GM12878 (cell line): Measurements from ENCODE around the gene C11orf52. TPM values are rescaled to one million over a fixed set of nuclear protein-coding genes. Genes with fewer than 3 reads are reported as not detected.

Source experiments
- ASH2L ChIP-seq: fragments of 300-600, 200-600 bp; sonication (generic); IDR thresholded peaks from 2 replicates; pipeline ENCODE4 v1.6.1; 2017; ENCODE audit warnings: low read depth, mild to moderate bottlenecking, borderline replicate concordance
- CBX5 ChIP-seq: sonication (generic); IDR thresholded peaks from 2 replicates; pipeline ENCODE4 v1.6.1; 2016; ENCODE audit warnings: low read depth, moderate library complexity, mild to moderate bottlenecking, inconsistent platforms
- CEBPB ChIP-seq, 2 experiments: fragments of 150-350 bp in 1 of 2; IDR thresholded peaks; 2 replicates each; pipeline ENCODE4 v1.6.1; 2012 to 2014; ENCODE audit warnings: low read depth in 2 of 2, low read length in 2 of 2, borderline replicate concordance in 1 of 2, inconsistent platforms in 1 of 2
- EED ChIP-seq: sonication (generic); IDR thresholded peaks from 2 replicates; pipeline ENCODE4 v1.6.1; 2016; ENCODE audit warnings: antibody characterized with exemption, low read depth
- GATAD2B ChIP-seq: fragments of 450-650 bp; conservative IDR thresholded peaks from 2 replicates; pipeline ENCODE4 v1.6.1; 2017; ENCODE audit warnings: low read depth, mild to moderate bottlenecking, moderate library complexity
- HDAC6 ChIP-seq: fragments of 200-600 bp; sonication (generic); IDR thresholded peaks from one replicate; pipeline ENCODE4 v1.8.0; 2017; ENCODE audit warnings: antibody characterized with exemption; ENCODE audit not compliant: unreplicated experiment
- MEF2B ChIP-seq: fragments of 450-650 bp; IDR thresholded peaks from 2 replicates; pipeline ENCODE4 v1.6.1; 2018; ENCODE audit warnings: mild to moderate bottlenecking, moderate library complexity; ENCODE audit not compliant: partially characterized antibody, poor library complexity, severe bottlenecking
- RFX5 ChIP-seq: IDR thresholded peaks from 2 replicates; pipeline ENCODE4 v1.6.1; 2011; ENCODE audit warnings: low read depth, low read length, improper control_type of control experiment
- RUNX3 ChIP-seq: IDR thresholded peaks from 2 replicates; pipeline ENCODE4 v1.6.1; 2012; ENCODE audit warnings: low read length, inconsistent platforms
- SPI1 ChIP-seq: IDR thresholded peaks from 2 replicates; pipeline ENCODE4 v1.6.1; 2011; ENCODE audit warnings: low read depth, mild to moderate bottlenecking, low read length, moderate library complexity, borderline replicate concordance; ENCODE audit not compliant: insufficient read depth
- YY1 ChIP-seq: IDR thresholded peaks from 2 replicates; pipeline ENCODE4 v1.6.1; 2011; ENCODE audit warnings: low read depth, mild to moderate bottlenecking, low read length
- polyA plus RNA-seq, 11 experiments: library from polyadenylated mRNA; depleted of rRNA in 4 of 11; unstranded in 6 of 11; stranded (reverse) in 5 of 11; fragments of >200 nt; fragmentation: Nextera tagmentation in 4 of 11; fragmentation: Illumina TruSeq in 1 of 11; extraction: Ambion mirVana in 4 of 11; extraction: Trizol in 1 of 11; gene quantifications; 1 replicate in 1 of 11; 2 replicates in 10 of 11; pipeline versions ENCODE4 v1.2.1 to v1.2.3, GENCODE V29; 2011 to 2016; ENCODE audit warnings: inconsistent platforms in 2 of 11, missing spikeins in 2 of 11, low read depth in 1 of 11
- total RNA-seq, 4 experiments: library from RNA; depleted of rRNA in 3 of 4; stranded (reverse); fragments of >200 nt in 3 of 4; fragmentation: Illumina TruSeq in 1 of 4; extraction: Trizol in 1 of 4; gene quantifications; 2 replicates each; pipeline versions ENCODE4 v1.2.1 to v1.2.3, GENCODE V29; 2013 to 2021
- TF ChIP-seq, protein P1 (sequence below): fragments of 450-650 bp; IDR thresholded peaks from 2 replicates; pipeline ENCODE4 v1.6.1; 2018; ENCODE audit warnings: borderline replicate concordance, mild to moderate bottlenecking; ENCODE audit not compliant: partially characterized antibody
- TF ChIP-seq, protein P2 (sequence below): IDR thresholded peaks from 2 replicates; pipeline ENCODE4 v1.6.1; 2012; ENCODE audit warnings: low read depth, low read length, improper control_type of control experiment
- TF ChIP-seq, protein P3 (sequence below): IDR thresholded peaks from 2 replicates; pipeline ENCODE4 v1.6.1; 2011; ENCODE audit warnings: mild to moderate bottlenecking, low read depth, low read length, moderate library complexity; ENCODE audit not compliant: insufficient replicate concordance
- TF ChIP-seq, protein P4 (sequence below): IDR thresholded peaks from 2 replicates; pipeline ENCODE4 v1.6.1; 2011; ENCODE audit warnings: borderline replicate concordance, low read depth, mild to moderate bottlenecking, moderate library complexity, mixed read lengths, low read length; ENCODE audit not compliant: insufficient read depth; ENCODE audit errors: extremely low read length
- TF ChIP-seq, protein P5 (sequence below): fragments of 450-650 bp; IDR thresholded peaks from 2 replicates; pipeline ENCODE4 v1.6.1; 2017; ENCODE audit warnings: mild to moderate bottlenecking, moderate library complexity

The C11orf52 gene
- total and polyA plus RNA-seq, 10 of the 15 experiments (the other 5 are each of a cell fraction or from before 2014, with no cell fraction given): not detected

DNA sequence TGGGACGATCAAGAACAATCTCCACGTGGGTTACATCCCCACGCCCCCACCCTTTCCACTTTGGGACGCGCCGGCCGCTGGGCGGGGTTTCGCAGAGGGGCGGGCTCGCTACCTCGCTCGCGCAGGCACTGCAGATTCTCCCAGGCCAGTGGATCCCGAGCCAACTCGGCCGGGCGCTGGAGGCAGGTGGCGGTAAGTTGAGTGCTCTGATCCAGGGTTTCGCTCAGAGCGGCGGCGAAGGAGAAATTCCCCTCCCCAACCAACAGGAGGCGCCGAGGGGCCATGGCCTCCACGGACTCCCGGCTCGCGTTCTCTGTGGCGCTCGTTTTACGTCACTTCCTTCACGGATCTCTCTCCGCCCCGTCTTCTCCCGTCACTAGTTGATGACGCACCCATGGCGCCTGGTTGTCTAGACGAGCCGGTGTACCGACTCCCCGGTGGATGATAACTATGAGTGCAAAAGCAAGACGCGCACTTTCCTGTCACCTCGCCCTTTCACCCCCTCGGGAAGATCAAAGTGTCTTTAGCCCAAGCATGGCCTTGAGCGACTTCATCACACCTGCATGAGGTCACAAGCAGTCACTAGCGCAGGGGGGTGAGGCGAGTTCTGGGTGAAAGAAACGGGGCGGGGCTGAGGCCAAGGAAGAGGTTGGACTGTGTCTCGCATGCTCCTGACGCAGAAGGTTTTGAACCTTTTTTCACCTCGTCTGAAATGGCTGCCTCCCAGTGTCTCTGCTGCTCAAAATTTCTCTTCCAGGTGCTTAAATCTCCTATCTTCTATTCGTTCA lies 39.7 kb upstream of the C11orf52 start, which contains the start of the genes CFAP68 and FDXACB1 (continued):
- TF ChIP-seq, protein P1, sequence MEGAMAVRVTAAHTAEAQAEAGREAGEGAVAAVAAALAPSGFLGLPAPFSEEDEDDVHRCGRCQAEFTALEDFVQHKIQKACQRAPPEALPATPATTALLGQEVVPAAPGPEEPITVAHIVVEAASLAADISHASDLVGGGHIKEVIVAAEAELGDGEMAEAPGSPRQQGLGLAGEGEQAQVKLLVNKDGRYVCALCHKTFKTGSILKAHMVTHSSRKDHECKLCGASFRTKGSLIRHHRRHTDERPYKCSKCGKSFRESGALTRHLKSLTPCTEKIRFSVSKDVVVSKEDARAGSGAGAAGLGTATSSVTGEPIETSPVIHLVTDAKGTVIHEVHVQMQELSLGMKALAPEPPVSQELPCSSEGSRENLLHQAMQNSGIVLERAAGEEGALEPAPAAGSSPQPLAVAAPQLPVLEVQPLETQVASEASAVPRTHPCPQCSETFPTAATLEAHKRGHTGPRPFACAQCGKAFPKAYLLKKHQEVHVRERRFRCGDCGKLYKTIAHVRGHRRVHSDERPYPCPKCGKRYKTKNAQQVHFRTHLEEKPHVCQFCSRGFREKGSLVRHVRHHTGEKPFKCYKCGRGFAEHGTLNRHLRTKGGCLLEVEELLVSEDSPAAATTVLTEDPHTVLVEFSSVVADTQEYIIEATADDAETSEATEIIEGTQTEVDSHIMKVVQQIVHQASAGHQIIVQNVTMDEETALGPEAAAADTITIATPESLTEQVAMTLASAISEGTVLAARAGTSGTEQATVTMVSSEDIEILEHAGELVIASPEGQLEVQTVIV: peak; percentile 63
- TF ChIP-seq HDAC6 (no peak), MEF2B (no peak), RUNX3 (no peak; the same call in 1 of the 2 replicates), YY1 (peak; percentile 82), CEBPB (IDR thresholded peaks at IDR 0.05; ENCODE audit: borderline replicate concordance in 1 of 2, low read depth in 2 of 2, low read length in 2 of 2) (no peak), GATAD2B (no peak), RFX5 (0 out of 2 replicates have a peak, but pooled peaks have one; percentile 44), ASH2L (0 out of 2 replicates have a peak, but pooled peaks have one; percentile 45), CBX5 (no peak; the same call in 1 of the 2 replicates), EED (0 out of 2 replicates have a peak, but pooled peaks have one; percentile 11), SPI1 (no peak)
- TF ChIP-seq, protein P2, sequence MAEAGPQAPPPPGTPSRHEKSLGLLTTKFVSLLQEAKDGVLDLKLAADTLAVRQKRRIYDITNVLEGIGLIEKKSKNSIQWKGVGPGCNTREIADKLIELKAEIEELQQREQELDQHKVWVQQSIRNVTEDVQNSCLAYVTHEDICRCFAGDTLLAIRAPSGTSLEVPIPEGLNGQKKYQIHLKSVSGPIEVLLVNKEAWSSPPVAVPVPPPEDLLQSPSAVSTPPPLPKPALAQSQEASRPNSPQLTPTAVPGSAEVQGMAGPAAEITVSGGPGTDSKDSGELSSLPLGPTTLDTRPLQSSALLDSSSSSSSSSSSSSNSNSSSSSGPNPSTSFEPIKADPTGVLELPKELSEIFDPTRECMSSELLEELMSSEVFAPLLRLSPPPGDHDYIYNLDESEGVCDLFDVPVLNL: no peak
- TF ChIP-seq, protein P3, sequence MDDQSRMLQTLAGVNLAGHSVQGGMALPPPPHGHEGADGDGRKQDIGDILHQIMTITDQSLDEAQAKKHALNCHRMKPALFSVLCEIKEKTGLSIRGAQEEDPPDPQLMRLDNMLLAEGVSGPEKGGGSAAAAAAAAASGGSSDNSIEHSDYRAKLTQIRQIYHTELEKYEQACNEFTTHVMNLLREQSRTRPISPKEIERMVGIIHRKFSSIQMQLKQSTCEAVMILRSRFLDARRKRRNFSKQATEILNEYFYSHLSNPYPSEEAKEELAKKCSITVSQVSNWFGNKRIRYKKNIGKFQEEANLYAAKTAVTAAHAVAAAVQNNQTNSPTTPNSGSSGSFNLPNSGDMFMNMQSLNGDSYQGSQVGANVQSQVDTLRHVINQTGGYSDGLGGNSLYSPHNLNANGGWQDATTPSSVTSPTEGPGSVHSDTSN: no peak
- TF ChIP-seq, protein P4, sequence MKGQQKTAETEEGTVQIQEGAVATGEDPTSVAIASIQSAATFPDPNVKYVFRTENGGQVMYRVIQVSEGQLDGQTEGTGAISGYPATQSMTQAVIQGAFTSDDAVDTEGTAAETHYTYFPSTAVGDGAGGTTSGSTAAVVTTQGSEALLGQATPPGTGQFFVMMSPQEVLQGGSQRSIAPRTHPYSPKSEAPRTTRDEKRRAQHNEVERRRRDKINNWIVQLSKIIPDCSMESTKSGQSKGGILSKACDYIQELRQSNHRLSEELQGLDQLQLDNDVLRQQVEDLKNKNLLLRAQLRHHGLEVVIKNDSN: no peak
- TF ChIP-seq, protein P5, sequence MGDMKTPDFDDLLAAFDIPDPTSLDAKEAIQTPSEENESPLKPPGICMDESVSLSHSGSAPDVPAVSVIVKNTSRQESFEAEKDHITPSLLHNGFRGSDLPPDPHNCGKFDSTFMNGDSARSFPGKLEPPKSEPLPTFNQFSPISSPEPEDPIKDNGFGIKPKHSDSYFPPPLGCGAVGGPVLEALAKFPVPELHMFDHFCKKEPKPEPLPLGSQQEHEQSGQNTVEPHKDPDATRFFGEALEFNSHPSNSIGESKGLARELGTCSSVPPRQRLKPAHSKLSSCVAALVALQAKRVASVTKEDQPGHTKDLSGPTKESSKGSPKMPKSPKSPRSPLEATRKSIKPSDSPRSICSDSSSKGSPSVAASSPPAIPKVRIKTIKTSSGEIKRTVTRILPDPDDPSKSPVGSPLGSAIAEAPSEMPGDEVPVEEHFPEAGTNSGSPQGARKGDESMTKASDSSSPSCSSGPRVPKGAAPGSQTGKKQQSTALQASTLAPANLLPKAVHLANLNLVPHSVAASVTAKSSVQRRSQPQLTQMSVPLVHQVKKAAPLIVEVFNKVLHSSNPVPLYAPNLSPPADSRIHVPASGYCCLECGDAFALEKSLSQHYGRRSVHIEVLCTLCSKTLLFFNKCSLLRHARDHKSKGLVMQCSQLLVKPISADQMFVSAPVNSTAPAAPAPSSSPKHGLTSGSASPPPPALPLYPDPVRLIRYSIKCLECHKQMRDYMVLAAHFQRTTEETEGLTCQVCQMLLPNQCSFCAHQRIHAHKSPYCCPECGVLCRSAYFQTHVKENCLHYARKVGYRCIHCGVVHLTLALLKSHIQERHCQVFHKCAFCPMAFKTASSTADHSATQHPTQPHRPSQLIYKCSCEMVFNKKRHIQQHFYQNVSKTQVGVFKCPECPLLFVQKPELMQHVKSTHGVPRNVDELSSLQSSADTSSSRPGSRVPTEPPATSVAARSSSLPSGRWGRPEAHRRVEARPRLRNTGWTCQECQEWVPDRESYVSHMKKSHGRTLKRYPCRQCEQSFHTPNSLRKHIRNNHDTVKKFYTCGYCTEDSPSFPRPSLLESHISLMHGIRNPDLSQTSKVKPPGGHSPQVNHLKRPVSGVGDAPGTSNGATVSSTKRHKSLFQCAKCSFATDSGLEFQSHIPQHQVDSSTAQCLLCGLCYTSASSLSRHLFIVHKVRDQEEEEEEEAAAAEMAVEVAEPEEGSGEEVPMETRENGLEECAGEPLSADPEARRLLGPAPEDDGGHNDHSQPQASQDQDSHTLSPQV: 0 out of 2 replicates have a peak, but pooled peaks have one; percentile 83
